CD14-positive monocyte (primary cell): ENCODE results near the gene SCN8A. TPM values are rescaled to one million over a fixed set of nuclear protein-coding genes. Genes with fewer than 3 reads are reported as not detected.

ENCODE experiments used
- DNase-seq, 3 donors: peaks; one replicate each; pipeline ENCODE4 v3.0.0-alpha.2; 2011 to 2022
- H2AFZ ChIP-seq: 2 replicates; pipeline ENCODE4 v1.6.0; 2012; ENCODE audit warnings: mild to moderate bottlenecking, low read depth, low read length, inconsistent platforms; ENCODE audit not compliant: insufficient read depth, poor library complexity, severe bottlenecking
- H3K27ac ChIP-seq, 2 donors: 1 replicate in 1 of 2; 2 replicates in 1 of 2; pipeline ENCODE4 v1.5.1; 2012 to 2013; ENCODE audit warnings: low read length in 2 of 2, control low read depth in 1 of 2, inconsistent platforms in 1 of 2, low read depth in 1 of 2, mild to moderate bottlenecking in 1 of 2
- H3K27me3 ChIP-seq, 2 donors: one replicate each; pipeline versions ENCODE4 v1.6.0 to v1.6.1; 2011 to 2013; ENCODE audit warnings: low read length in 2 of 2; ENCODE audit not compliant: control insufficient read depth in 2 of 2, insufficient read depth in 2 of 2
- H3K36me3 ChIP-seq, 2 donors: replicated peaks in 1 of 2; 1 replicate in 1 of 2; 2 replicates in 1 of 2; pipeline versions ENCODE4 v1.5.1 to v1.6.1; 2012 to 2013; ENCODE audit warnings: low read length in 2 of 2, control low read depth in 1 of 2, inconsistent platforms in 1 of 2, mild to moderate bottlenecking in 1 of 2; ENCODE audit not compliant: insufficient read depth in 2 of 2, control insufficient read depth in 1 of 2
- H3K4me1 ChIP-seq, 2 donors: 1 replicate in 1 of 2; 2 replicates in 1 of 2; pipeline versions ENCODE4 v1.5.1 to v1.6.1; 2012 to 2013; ENCODE audit warnings: low read length in 2 of 2, control low read depth in 1 of 2, inconsistent platforms in 1 of 2, mild to moderate bottlenecking in 1 of 2, moderate library complexity in 1 of 2; ENCODE audit not compliant: insufficient read depth in 2 of 2, control insufficient read depth in 1 of 2
- H3K4me2 ChIP-seq: replicated peaks from 2 replicates; pipeline ENCODE3; 2012; ENCODE audit warnings: low read length, moderate library complexity, mild to moderate bottlenecking; ENCODE audit not compliant: poor library complexity, severe bottlenecking; ENCODE audit errors: extremely low read depth
- H3K4me3 ChIP-seq, 3 experiments: fragments of 200-600 bp in 1 of 3; sonication (generic) in 1 of 3; replicated peaks in 1 of 3; 1 replicate in 2 of 3; 2 replicates in 1 of 3; pipeline ENCODE4 v1.5.1; 2011 to 2013; ENCODE audit warnings: low read length in 3 of 3, mild to moderate bottlenecking in 3 of 3, control low read depth in 2 of 3, low read depth in 2 of 3, inconsistent platforms in 1 of 3, moderate library complexity in 1 of 3
- H3K79me2 ChIP-seq: 2 replicates; pipeline ENCODE4 v1.6.0; 2012; ENCODE audit warnings: mild to moderate bottlenecking, control low read depth, inconsistent platforms, low read length, moderate library complexity; ENCODE audit not compliant: insufficient read depth
- H3K9ac ChIP-seq: 2 replicates; pipeline ENCODE4 v1.6.0; 2017; ENCODE audit warnings: low read length, mild to moderate bottlenecking; ENCODE audit not compliant: insufficient read depth, poor library complexity, severe bottlenecking
- H3K9me3 ChIP-seq, 2 donors: replicated peaks in 1 of 2; 1 replicate in 1 of 2; 2 replicates in 1 of 2; pipeline versions ENCODE4 v1.5.1 to v1.6.1; 2012 to 2013; ENCODE audit warnings: low read length in 2 of 2, control low read depth in 1 of 2; ENCODE audit not compliant: control insufficient read depth in 1 of 2, insufficient read depth in 1 of 2
- H4K20me1 ChIP-seq: 2 replicates; pipeline ENCODE4 v1.6.0; 2012; ENCODE audit warnings: mild to moderate bottlenecking, low read length, control low read depth, moderate library complexity; ENCODE audit not compliant: insufficient read depth
- H3K27ac Mint-ChIP-seq, 7 donors: one replicate each; pipeline ENCODE4 v1.8.0; 2020; ENCODE audit warnings: mild to moderate bottlenecking in 7 of 7, mixed read lengths in 7 of 7, moderate library complexity in 6 of 7, inconsistent platforms in 2 of 7
- H3K27me3 Mint-ChIP-seq, 3 donors: one replicate each; pipeline ENCODE4 v1.8.0; 2021 to 2022; ENCODE audit warnings: low read depth in 3 of 3, mild to moderate bottlenecking in 3 of 3, mixed read lengths in 3 of 3, moderate library complexity in 3 of 3, inconsistent platforms in 1 of 3
- H3K36me3 Mint-ChIP-seq, 2 donors: one replicate each; pipeline ENCODE4 v1.8.0; 2020; ENCODE audit warnings: mixed read lengths in 2 of 2, inconsistent platforms in 1 of 2, mild to moderate bottlenecking in 1 of 2
- H3K4me1 Mint-ChIP-seq: one replicate; pipeline ENCODE4 v1.8.0; 2020; ENCODE audit warnings: mild to moderate bottlenecking, mixed read lengths
- H3K4me3 Mint-ChIP-seq, 2 donors: one replicate each; pipeline ENCODE4 v1.8.0; 2020; ENCODE audit warnings: mild to moderate bottlenecking in 2 of 2, mixed read lengths in 2 of 2, moderate library complexity in 1 of 2
- H3K9me3 Mint-ChIP-seq, 7 donors: one replicate each; pipeline ENCODE4 v1.8.0; 2020 to 2022; ENCODE audit warnings: mixed read lengths in 7 of 7, mild to moderate bottlenecking in 6 of 7, moderate library complexity in 6 of 7, inconsistent platforms in 2 of 7
- CTCF ChIP-seq: fragments of 200-600 bp; IDR thresholded peaks from one replicate; pipeline ENCODE4 v1.8.0; 2022; ENCODE audit warnings: antibody characterized with exemption, mild to moderate bottlenecking
- WGBS: methylation state at CpG from one replicate; pipeline ENCODE4 v1.1.5; 2013; ENCODE audit warnings: missing lambda C conversion rate; ENCODE audit not compliant: insufficient coverage; 5-methylcytosine and 5-hydroxymethylcytosine counted together
- intact Hi-C, 2 donors: fragments of 100-400 bp; cut with micrococcal nuclease; formaldehyde crosslinking; loops; one replicate each; pipeline versions ENCODE4 v1.15.0 to v1.15.1; 2023
- polyA plus RNA-seq, 3 donors: library from polyadenylated mRNA; depleted of rRNA in 1 of 3; unstranded in 2 of 3; stranded (reverse) in 1 of 3; fragments of 300-500 nt in 2 of 3; fragments of >200 nt in 1 of 3; fragmentation: Illumina TruSeq in 2 of 3; gene quantifications; 1 replicate in 2 of 3; 2 replicates in 1 of 3; pipeline ENCODE4 v1.2.3, GENCODE V29; 2012 to 2021

The SCN8A gene
- polyA plus RNA-seq, 3 donors: 0.03 TPM; not detected in 2

- intact Hi-C loops: no loop called here
- Histone ChIP-seq H3K4me2 (no peak overlapping the region), H3K36me3 (no peaks in the 10 kb centered on the region), H3K4me1 (no peaks in the 10 kb centered on the region), H4K20me1 (no peaks in the 10 kb centered on the region), H3K9ac (no peak overlapping the region), H2AFZ (no peak overlapping the region), H3K9me3 (peaks cover 0 to 8% of the 10 kb centered on the region in 2 donors), H3K27ac (no peak overlapping the region), H3K4me3 (no peak overlapping the region), H3K27me3 (no peaks in the 10 kb centered on the region), H3K79me2 (no peaks in the 10 kb centered on the region)
- TF ChIP-seq CTCF: no peak
- DNase-seq: no peak
- Mint-ChIP-seq H3K36me3 (no peaks in the 10 kb centered on the region), H3K9me3 (peaks cover 2 to 18% (median 10%) of the 10 kb centered on the region in 7 donors), H3K4me3 (no peak overlapping the region), H3K27me3 (peaks cover 2 to 7% (median 6%) of the 10 kb centered on the region in 3 donors), H3K27ac (no peak overlapping the region), H3K4me1 (no peaks in the 10 kb centered on the region)
Measured at GRCh38 chr12:51653431-51653830, 62.4 kb downstream of the SCN8A start.

GRCh38 chr12:51661199-51661598 is 70.2 kb downstream of the SCN8A start:
- H3K36me3 Mint-ChIP-seq: no peaks in the 10 kb centered on the region
- intact Hi-C loops: no loop called here

More at GRCh38 chr12:51661199-51661598, 70.2 kb downstream of the SCN8A start:
- Mint-ChIP-seq H3K4me3 (no peak overlapping the region), H3K27me3 (peaks cover 2 to 4% (median 3%) of the 10 kb centered on the region in 3 donors), H3K4me1 (no peaks in the 10 kb centered on the region), H3K27ac (no peak overlapping the region), H3K9me3 (no peaks in the 10 kb centered on the region)
- DNase-seq: no peak
- no peaks in the 10 kb centered on the region for H3K9me3 ChIP-seq
- no peak overlapping the region for H3K4me3 ChIP-seq
- H3K27ac ChIP-seq: no peak overlapping the region
- H3K4me2 ChIP-seq: no peak overlapping the region
- no peak overlapping the region for H2AFZ ChIP-seq
- H3K9ac ChIP-seq: no peak overlapping the region
- no peak for TF ChIP-seq CTCF
- WGBS: no CpG with 5 or more reads among the region's 3 CpGs
- H3K27me3 ChIP-seq: no peaks in the 10 kb centered on the region
- H3K79me2 ChIP-seq: no peaks in the 10 kb centered on the region
- no peaks in the 10 kb centered on the region for H4K20me1 ChIP-seq
- H3K4me1 ChIP-seq: no peaks in the 10 kb centered on the region
- no peaks in the 10 kb centered on the region for H3K36me3 ChIP-seq
